ENCODE data around the gene KIRREL1. TPM values are rescaled to one million over a fixed set of nuclear protein-coding genes. Genes with fewer than 3 reads are reported as not detected.

Gene KIRREL1
- total and polyA plus RNA-seq, 2 of the 8 experiments (the other 6 are each of a cell fraction or from before 2014, with no cell fraction given) = 14.2 to 39.0 TPM

DNA sequence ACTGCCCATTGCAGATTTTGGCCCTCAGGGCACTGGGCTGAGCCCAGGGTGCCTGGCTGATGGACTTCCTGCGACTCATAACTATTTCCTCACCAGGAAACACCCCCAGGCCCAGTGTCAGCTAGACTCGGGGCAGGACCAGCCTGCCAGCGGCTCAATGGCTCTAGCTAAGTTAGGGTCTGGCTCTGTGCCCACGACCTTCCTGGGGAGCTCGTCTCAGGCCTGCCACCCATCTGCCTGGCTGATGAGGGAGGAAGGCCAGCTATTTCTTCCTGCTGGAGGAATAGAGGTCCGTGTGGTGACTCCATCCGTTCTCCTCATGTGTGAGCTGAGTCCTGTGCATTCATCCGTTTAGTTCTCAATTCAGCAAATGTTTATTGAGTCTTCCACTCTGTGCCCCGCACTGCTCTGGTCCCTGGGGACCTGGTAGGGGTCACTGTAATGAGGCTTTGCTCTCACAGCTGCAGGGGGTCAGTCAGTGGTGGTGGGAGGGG, 44.5 kb downstream of the KIRREL1 start:
- ChIA-PET CTCF (ENCODE audit: partially characterized antibody) (interaction anchor here (0.7 to 49.0 kb wide), 19 partner anchors 7 to 86 kb away, joined by 3 to 1615 read pairs (median 13); partner anchors contain the start of gene KIRREL1), POLR2A (ENCODE audit: partially characterized antibody) (interaction anchor here (0.6 to 1.6 kb wide), 4 partner anchors 7 to 26 kb away, joined by 3 to 5 read pairs (median 3); no protein-coding TSS in a partner anchor)
- Histone ChIP-seq H3K79me2 (ENCODE audit: control insufficient read depth in 1 of 2, insufficient read depth in 2 of 2, low read length in 2 of 2) (peaks cover 0 to 51% of the 10 kb centered on the region in 2 experiments; a peak in 3 of 4 replicates), H3K23ac (ENCODE audit: insufficient read length) (no peak overlapping the region), H2BK12ac (ENCODE audit: low read depth, low read length) (peak overlapping the region; percentile 10; the same call in 1 of the 2 replicates), H3K56ac (replicated peaks; ENCODE audit: insufficient read length, low read depth, low read length) (no peak overlapping the region), H2BK120ac (replicated peaks; ENCODE audit: low read depth, low read length) (no peak overlapping the region), H2BK15ac (ENCODE audit: low read length) (no peak overlapping the region; the same call in 1 of the 2 replicates), H4K8ac (ENCODE audit: extremely low read depth, insufficient read depth, low read length) (no peak overlapping the region), H4K91ac (replicated peaks; ENCODE audit: insufficient read length, low read length) (no peak overlapping the region), H3K4ac (replicated peaks; ENCODE audit: insufficient read length, low read depth, low read length) (no peak overlapping the region), H3K4me2 (ENCODE audit: insufficient read depth in 1 of 2, low read depth in 2 of 2, low read length in 2 of 2) (no peak overlapping the region), H2BK20ac (ENCODE audit: low read length) (no peak overlapping the region), H4K5ac (ENCODE audit: insufficient read length, low read depth, low read length) (no peak overlapping the region), H3K9me3 (ENCODE audit: insufficient read depth in 2 of 2, low read depth in 1 of 2, low read length in 1 of 2) (no peaks in the 10 kb centered on the region), H2AFZ (ENCODE audit: low read length) (no peak overlapping the region), H2BK5ac (ENCODE audit: low read depth, low read length) (no peak overlapping the region), H3K4me1 (replicated peaks in 1 of 4; ENCODE audit: control insufficient read depth in 3 of 4, insufficient read depth in 4 of 4, low read length in 3 of 4) (peaks cover 3 to 12% (median 7%) of the 10 kb centered on the region in 4 experiments), H3K27me3 (replicated peaks in 1 of 4; ENCODE audit: control insufficient read depth in 3 of 4, extremely low read depth in 1 of 4, insufficient read depth in 3 of 4, low read length in 3 of 4) (no peaks in the 10 kb centered on the region), H3K79me1 (ENCODE audit: low read depth, low read length) (peaks cover 12% of the 10 kb centered on the region), H3K4me3 (ENCODE audit: extremely low read depth in 1 of 4, insufficient read depth in 2 of 4, low read depth in 3 of 4, low read length in 4 of 4) (no peak overlapping the region), H3K27ac (ENCODE audit: low read depth, low read length) (no peak overlapping the region), H2AK5ac (ENCODE audit: low read depth, low read length) (peak overlapping the region; percentile 75; the same call in 1 of the 2 replicates), H3K14ac (ENCODE audit: insufficient read length) (no peak overlapping the region), H4K20me1 (replicated peaks in 1 of 2; ENCODE audit: control insufficient read depth in 1 of 2, insufficient read depth in 2 of 2, low read length in 2 of 2) (peaks cover 0 to 2% of the 10 kb centered on the region in 2 experiments), H3K36me3 (ENCODE audit: control insufficient read depth in 2 of 4, insufficient read depth in 4 of 4, low read length in 3 of 4) (no peaks in the 10 kb centered on the region), H3K18ac (ENCODE audit: extremely low read depth, low read length) (no peak overlapping the region), H3K23me2 (ENCODE audit: low read depth, low read length) (no peaks in the 10 kb centered on the region; the same call in 1 of the 2 replicates), H3K9ac (replicated peaks in 1 of 4; ENCODE audit: extremely low read depth in 1 of 4, low read depth in 3 of 4, low read length in 3 of 4) (peak overlapping the region in 1 of 4 experiments; percentile 7; a peak in 2 of 7 replicates)
- WGBS, 2 experiments (ENCODE audit: extremely low coverage in 1 of 2, insufficient coverage in 1 of 2, insufficient read length in 1 of 2, insufficient replicate concordance in 2 of 2, low coverage in 1 of 2, low lambda C conversion rate in 2 of 2, missing lambda C conversion rate in 1 of 2) = 87% methylated on average over 9 of the region's 9 CpGs; no CpG with 5 or more reads in 1 of the 2 experiments
- no peak for DNase-seq (ENCODE audit: low read depth in 1 of 2, low spot score in 2 of 2)
- no peak for FAIRE-seq
- TF ChIP-seq BCL11A (IDR thresholded peaks at IDR 0.05; ENCODE audit: low read depth in 2 of 2, low read length in 2 of 2) = no peak
- no peak for TF ChIP-seq EZH2 (IDR thresholded peaks at IDR 0.05; ENCODE audit: low read depth, low read length, severe bottlenecking)
- TF ChIP-seq RBBP5 (IDR thresholded peaks at IDR 0.05; ENCODE audit: borderline replicate concordance, low read depth, low read length) = no peak
- no peak for TF ChIP-seq CBX8 (IDR thresholded peaks at IDR 0.05; ENCODE audit: borderline replicate concordance, low read depth, low read length)
- no peak for TF ChIP-seq JUN (IDR thresholded peaks at IDR 0.05; ENCODE audit: low read depth, low read length)
- no peak for TF ChIP-seq TAF7 (optimal IDR thresholded peaks at IDR 0.05; ENCODE audit: borderline replicate concordance, low read depth, low read length)
- TF ChIP-seq NANOG (IDR thresholded peaks at IDR 0.05; ENCODE audit: insufficient read depth, low read depth, low read length, poor library complexity, severe bottlenecking) = no peak
- TF ChIP-seq GTF2F1 (IDR thresholded peaks at IDR 0.05; ENCODE audit: borderline replicate concordance, low read depth, low read length) = no peak
- no peak for TF ChIP-seq CEBPB (IDR thresholded peaks at IDR 0.05; ENCODE audit: low read depth, low read length)
- TF ChIP-seq CTCF (IDR thresholded peaks at IDR 0.05; ENCODE audit: control extremely low read depth in 1 of 3, insufficient read depth in 1 of 3, low read depth in 1 of 3, low read length in 3 of 3) = no peak
